Smooth muscle cell (in vitro differentiated cells): Measurements from ENCODE around the gene PTH1R. TPM values are rescaled to one million over a fixed set of nuclear protein-coding genes. Genes with fewer than 3 reads are reported as not detected.

Experiments used
- DNase-seq: peaks from one replicate; lab custom pipeline; 2025; ENCODE audit not compliant: unreplicated experiment; lab: John Stamatoyannopoulos, UW
- H2AFZ ChIP-seq: fragments of 200-600 bp; sonication (generic); 2 replicates; pipeline ENCODE4 v1.6.0; 2016; ENCODE audit warnings: antibody characterized with exemption, low read depth, mild to moderate bottlenecking
- H3F3A ChIP-seq: fragments of 200-600 bp; sonication (generic); 2 replicates; pipeline ENCODE4 v1.6.0; 2017; ENCODE audit warnings: antibody characterized with exemption, low read depth
- H3K27ac ChIP-seq: fragments of 200-600 bp; sonication (generic); 2 replicates; pipeline ENCODE4 v1.5.1; 2016; ENCODE audit warnings: low read depth, mild to moderate bottlenecking
- H3K27me3 ChIP-seq: fragments of 200-600 bp; sonication (generic); 2 replicates; pipeline ENCODE4 v1.6.1; 2016; ENCODE audit warnings: low read depth, mild to moderate bottlenecking
- H3K36me3 ChIP-seq: fragments of 200-600 bp; sonication (generic); 2 replicates; pipeline ENCODE4 v1.5.1; 2016; ENCODE audit warnings: low read depth
- H3K4me1 ChIP-seq: fragments of 200-600 bp; sonication (generic); 2 replicates; pipeline ENCODE4 v1.5.1; 2016; ENCODE audit warnings: low read depth
- H3K4me2 ChIP-seq: fragments of 200-600 bp; sonication (generic); 2 replicates; pipeline ENCODE4 v1.6.0; 2016; ENCODE audit warnings: mild to moderate bottlenecking
- H3K4me3 ChIP-seq: fragments of 200-600 bp; sonication (generic); 2 replicates; pipeline ENCODE4 v1.5.1; 2016; ENCODE audit warnings: mild to moderate bottlenecking
- H3K79me2 ChIP-seq: fragments of 200-600 bp; sonication (generic); 2 replicates; pipeline ENCODE4 v1.6.0; 2016; ENCODE audit warnings: low read depth, mild to moderate bottlenecking
- H3K9ac ChIP-seq: fragments of 200-600 bp; sonication (generic); 2 replicates; pipeline ENCODE4 v1.6.0; 2016; ENCODE audit warnings: low read depth
- H3K9me3 ChIP-seq: fragments of 200-600 bp; sonication (generic); replicated peaks from 2 replicates; pipeline ENCODE4 v1.5.1; 2016; ENCODE audit warnings: low read depth
- H4K20me1 ChIP-seq: fragments of 200-600 bp; sonication (generic); 2 replicates; pipeline ENCODE4 v1.6.0; 2016; ENCODE audit warnings: low read depth
- CTCF ChIP-seq: fragments of 200-600 bp; sonication (generic); IDR thresholded peaks from 2 replicates; pipeline ENCODE4 v1.5.1; 2017; ENCODE audit warnings: borderline replicate concordance, mild to moderate bottlenecking, antibody characterized with exemption; ENCODE audit not compliant: insufficient read depth, poor library complexity, severe bottlenecking
- WGBS: methylation state at CpG from one replicate; pipeline ENCODE4 v1.1.7; 2016; ENCODE audit warnings: low lambda C conversion rate; 5-methylcytosine and 5-hydroxymethylcytosine counted together
- polyA plus RNA-seq: library from polyadenylated mRNA; unstranded; fragments of >200 nt; fragmentation: Nextera tagmentation; extraction: Ambion mirVana; gene quantifications from 2 replicates; pipeline ENCODE4 v1.2.1, GENCODE V29; 2016
- total RNA-seq: library from RNA; depleted of rRNA; stranded (reverse); fragments of >200 nt; gene quantifications from 2 replicates; pipeline ENCODE4 v1.2.3, GENCODE V29; 2014

PTH1R gene
- total and polyA plus RNA-seq, 2 experiments from 2014 or later, result 17.7 to 50.6 TPM

- H3K4me2 ChIP-seq, result no peak overlapping the region
- H3K79me2 ChIP-seq, result no peaks in the 10 kb centered on the region
- H3K9me3 ChIP-seq, result no peaks in the 10 kb centered on the region
- no peaks in the 10 kb centered on the region for H3F3A ChIP-seq
- no peak overlapping the region for H3K9ac ChIP-seq
- 95% methylated on average over 17 of the region's 17 CpGs for WGBS
- H3K36me3 ChIP-seq, result no peaks in the 10 kb centered on the region
- H2AFZ ChIP-seq, result no peak overlapping the region
- no peaks in the 10 kb centered on the region for H3K27me3 ChIP-seq
- no peak for DNase-seq
- TF ChIP-seq CTCF, result no peak
- H3K4me3 ChIP-seq, result no peak overlapping the region
- no peaks in the 10 kb centered on the region for H3K4me1 ChIP-seq
- no peak overlapping the region for H3K27ac ChIP-seq
- no peaks in the 10 kb centered on the region for H4K20me1 ChIP-seq
These were observed 24.2 kb downstream of the PTH1R start for GRCh38 chr3:46901591-46902187.

GRCh38 chr3:46902188-46902631 lies 24.7 kb downstream of the PTH1R start:
- no peak for TF ChIP-seq CTCF
- H3K4me3 ChIP-seq, result no peak overlapping the region
- H3K9me3 ChIP-seq, result no peaks in the 10 kb centered on the region
- H3K9ac ChIP-seq, result no peak overlapping the region
- H3K27me3 ChIP-seq, result no peaks in the 10 kb centered on the region
- H3K79me2 ChIP-seq, result no peaks in the 10 kb centered on the region
- H3K36me3 ChIP-seq, result no peaks in the 10 kb centered on the region
- no peak overlapping the region for H3K4me2 ChIP-seq
- DNase-seq, result no peak
- no peaks in the 10 kb centered on the region for H3F3A ChIP-seq
- H2AFZ ChIP-seq, result no peak overlapping the region
- no peak overlapping the region for H3K27ac ChIP-seq
- H3K4me1 ChIP-seq, result no peaks in the 10 kb centered on the region
- no peaks in the 10 kb centered on the region for H4K20me1 ChIP-seq
- WGBS, result 95% methylated on average over 15 of the region's 15 CpGs

GRCh38 chr3:46903341-46904302 lies 26.1 kb downstream of the PTH1R start:
- no peaks in the 10 kb centered on the region for H3K27me3 ChIP-seq
- H3K36me3 ChIP-seq, result no peaks in the 10 kb centered on the region
- no peak overlapping the region for H3K4me2 ChIP-seq
- no peak overlapping the region for H3K9ac ChIP-seq
- DNase-seq, result no peak
- no peaks in the 10 kb centered on the region for H3K79me2 ChIP-seq
- H3K27ac ChIP-seq, result no peak overlapping the region
- H3K9me3 ChIP-seq, result no peaks in the 10 kb centered on the region
- H2AFZ ChIP-seq, result no peak overlapping the region
- TF ChIP-seq CTCF, result no peak
- H4K20me1 ChIP-seq, result no peaks in the 10 kb centered on the region
- H3K4me3 ChIP-seq, result no peak overlapping the region
- no peaks in the 10 kb centered on the region for H3F3A ChIP-seq
- H3K4me1 ChIP-seq, result no peaks in the 10 kb centered on the region
- 88% methylated on average over 21 of the region's 21 CpGs for WGBS
